Measurements from ENCODE around the gene TTLL8. TPM values are rescaled to one million over a fixed set of nuclear protein-coding genes. Genes with fewer than 3 reads are reported as not detected.

TTLL8 gene
- total RNA-seq, 1 experiment from 2014 or later: not detected

GRCh38 chr22:50068096-50068495, 10.0 kb upstream of the TTLL8 start:
- Histone ChIP-seq H3K4me3 (ENCODE audit: low read depth in 2 of 2, low read length in 2 of 2) (no peak overlapping the region), H3K27me3 (ENCODE audit: control insufficient read depth, insufficient read depth, low read length) (no peaks in the 10 kb centered on the region), H3K9me3 (ENCODE audit: control insufficient read depth, insufficient read depth, low read depth, low read length) (no peaks in the 10 kb centered on the region), H3K27ac (ENCODE audit: low read length) (no peak overlapping the region), H3K4me1 (ENCODE audit: control insufficient read depth, insufficient read depth, low read length) (no peaks in the 10 kb centered on the region), H3K36me3 (ENCODE audit: control insufficient read depth, insufficient read depth, low read length) (no peaks in the 10 kb centered on the region)
- ChIA-PET CTCF (interaction anchor here (0.6 kb wide), 1 partner anchor 161 kb away, joined by 3 read pairs; no protein-coding TSS in a partner anchor), POLR2A (interaction anchor here (0.7 kb wide), 1 partner anchor 96 kb away, joined by 15 read pairs; no protein-coding TSS in a partner anchor)
- DNase-seq (ENCODE audit: low read depth, low spot score) (no peak), ATAC-seq (no peak)
- no peak for TF ChIP-seq POLR2AphosphoS5 (IDR thresholded peaks at IDR 0.05; ENCODE audit: low read depth, low read length)
- TF ChIP-seq TCF7L2 (IDR thresholded peaks at IDR 0.05; ENCODE audit: low read depth, low read length): no peak
- TF ChIP-seq CTCF (IDR thresholded peaks at IDR 0.05): no peak
- TF ChIP-seq REST (IDR thresholded peaks at IDR 0.05; ENCODE audit: insufficient read depth in 1 of 2, low read depth in 2 of 2, low read length in 1 of 2): no peak
- TF ChIP-seq SIN3A (IDR thresholded peaks at IDR 0.05; ENCODE audit: borderline replicate concordance, insufficient read depth, low read depth, low read length): no peak
- intact Hi-C loops (cut with micrococcal nuclease; ENCODE audit: unreplicated experiment) (no loop called here), in situ Hi-C loops (cut with HindIII; ENCODE audit: low pct_unique_long_range_greater_than_20kb, low sequenced_read_pairs) (no loop called here)
- BruUV-seq (replicated peaks): no TSS peak

GRCh38 chr22:50067244-50067643, 9.1 kb upstream of the TTLL8 start:
- DNase-seq (ENCODE audit: low read depth, low spot score) (no peak), ATAC-seq (no peak)
- H3K9me3 ChIP-seq (ENCODE audit: control insufficient read depth, insufficient read depth, low read depth, low read length): no peaks in the 10 kb centered on the region
- no peak for TF ChIP-seq POLR2AphosphoS5 (IDR thresholded peaks at IDR 0.05; ENCODE audit: low read depth, low read length)
- no peak for TF ChIP-seq SIN3A (IDR thresholded peaks at IDR 0.05; ENCODE audit: borderline replicate concordance, insufficient read depth, low read depth, low read length)
- no peak for TF ChIP-seq CTCF (IDR thresholded peaks at IDR 0.05)
- no peak for TF ChIP-seq TCF7L2 (IDR thresholded peaks at IDR 0.05; ENCODE audit: low read depth, low read length)
- CTCF ChIA-PET: no interaction called here
- intact Hi-C loops (cut with micrococcal nuclease; ENCODE audit: unreplicated experiment): no loop called here
- H3K4me3 ChIP-seq (ENCODE audit: low read depth in 2 of 2, low read length in 2 of 2): no peak overlapping the region
- no peaks in the 10 kb centered on the region for H3K36me3 ChIP-seq (ENCODE audit: control insufficient read depth, insufficient read depth, low read length)
- POLR2A ChIA-PET: no interaction called here
- no peak overlapping the region for H3K27ac ChIP-seq (ENCODE audit: low read length)
- in situ Hi-C loops (cut with HindIII; ENCODE audit: low pct_unique_long_range_greater_than_20kb, low sequenced_read_pairs): no loop called here
- BruUV-seq (replicated peaks): no TSS peak
- H3K27me3 ChIP-seq (ENCODE audit: control insufficient read depth, insufficient read depth, low read length): no peaks in the 10 kb centered on the region
- no peaks in the 10 kb centered on the region for H3K4me1 ChIP-seq (ENCODE audit: control insufficient read depth, insufficient read depth, low read length)

Data from Panc1 (cell line).